Testis (tissue), 2 donors: ENCODE results near the gene GPR35.

ENCODE experiments used
- CTCF ChIP-seq, 3 experiments: fragments of 450-650 bp in 2 of 3; fragments of 200-600 bp in 1 of 3; sonication (generic) in 1 of 3; IDR thresholded peaks; one replicate each; pipeline ENCODE4 v1.5.1; 2016 to 2019; ENCODE audit warnings: antibody characterized with exemption in 3 of 3, mild to moderate bottlenecking in 2 of 3, moderate library complexity in 1 of 3
- POLR2A ChIP-seq: fragments of 450-650 bp; IDR thresholded peaks from one replicate; pipeline ENCODE4 v1.6.1; 2017; ENCODE audit warnings: antibody characterized with exemption, mild to moderate bottlenecking, moderate library complexity

- no peak for TF ChIP-seq CTCF (IDR thresholded peaks at IDR 0.05)
- no peak for TF ChIP-seq POLR2A
Measured at GRCh38 chr2:240576036-240576435, 49.2 kb upstream of the GPR35 start.
